ENCODE data around the gene MCC. TPM values are rescaled to one million over a fixed set of nuclear protein-coding genes. Genes with fewer than 3 reads are reported as not detected.

The MCC gene
- total RNA-seq, 4 donors from 2014 or later = 6.8 to 11.9 (median 9.0) TPM

DNA sequence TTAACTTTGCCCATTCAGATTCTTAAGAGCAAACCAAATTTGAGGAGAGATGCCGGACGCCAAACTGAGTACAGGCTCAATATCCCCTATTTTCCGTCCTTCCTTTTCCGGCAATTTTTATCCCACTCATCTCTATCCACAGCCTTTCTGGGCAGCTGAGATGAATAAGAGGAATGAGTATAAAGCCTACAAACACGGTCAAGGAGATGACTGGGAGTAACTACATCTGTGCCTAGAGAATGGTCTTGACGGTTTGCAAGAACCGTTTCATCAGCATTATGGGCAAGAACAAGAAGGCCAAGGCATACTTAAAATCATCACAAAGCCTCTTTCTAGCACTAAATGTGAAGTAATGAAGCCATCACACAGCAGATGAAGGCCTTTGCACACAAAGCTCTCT is 284.3 kb downstream of the MCC start:
- no peaks in the 10 kb centered on the region for H3K9me3 ChIP-seq
- no peak overlapping the region for H3K4me3 ChIP-seq
- in situ Hi-C loops (cut with MboI; ENCODE audit: low sequenced_read_pairs in 4 of 4) = no loop called here
- intact Hi-C loops (cut with DNase I; ENCODE audit: low total_unique reads) = loop anchor here (1.0 kb wide), 1 partner anchor 27 kb away; no protein-coding TSS in a partner anchor
- H3K4me1 ChIP-seq = peaks cover 9 to 49% of the 10 kb centered on the region in 2 donors
- H3K27me3 ChIP-seq = no peaks in the 10 kb centered on the region
- peak overlapping the region in 1 of 4 donors; percentile 73 for H3K27ac ChIP-seq
- ATAC-seq (no peak), DNase-seq (no peak)
- TF ChIP-seq POLR2A (IDR thresholded peaks at IDR 0.05) = no peak
- H3K36me3 ChIP-seq = no peaks in the 10 kb centered on the region

DNA sequence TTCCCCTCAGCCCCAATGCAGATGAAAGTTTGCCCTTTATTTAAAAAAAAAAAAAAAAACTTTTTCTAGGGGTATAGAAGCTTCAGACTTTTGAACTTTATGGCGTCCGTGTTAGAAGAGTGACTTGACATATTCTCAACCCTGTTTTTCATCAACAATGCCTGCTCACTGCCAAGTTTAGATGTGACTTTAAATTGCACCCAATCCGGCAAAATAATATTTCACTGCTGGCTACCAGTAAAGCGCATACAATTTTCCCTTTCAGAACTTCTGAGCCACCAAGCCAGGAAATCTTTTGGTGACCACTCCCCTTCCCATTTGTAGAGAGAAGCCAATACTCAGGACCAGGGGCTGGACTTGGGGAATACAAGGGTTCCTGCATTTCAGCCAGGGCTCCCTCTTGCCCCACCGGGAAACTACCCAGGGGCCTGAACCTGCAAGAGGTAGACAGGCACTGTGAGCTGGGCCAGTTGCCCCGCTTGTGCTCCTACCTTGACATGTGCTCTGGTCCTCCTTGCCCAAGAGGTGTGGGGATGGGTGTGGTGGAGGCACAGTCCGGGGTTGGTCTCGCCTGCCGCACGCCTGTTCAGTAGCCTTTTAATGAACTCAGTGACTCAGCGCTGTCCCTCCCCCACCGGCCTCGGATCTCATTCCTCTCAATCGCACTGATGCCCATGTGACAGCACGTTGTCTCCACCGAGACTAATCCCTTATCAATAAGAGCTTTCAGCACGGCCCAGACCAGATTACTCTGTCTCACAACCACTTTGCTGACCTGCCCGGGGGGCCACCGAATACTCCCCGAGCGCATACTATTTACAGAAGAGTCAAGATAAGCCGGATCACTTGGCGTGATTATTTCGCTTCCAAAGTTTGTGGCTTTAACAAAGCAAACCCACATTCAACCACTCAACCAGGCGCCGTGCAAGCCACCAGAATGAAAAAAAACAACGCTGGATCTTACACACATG is 285.2 kb downstream of the MCC start:
- in situ Hi-C loops (cut with MboI; ENCODE audit: low sequenced_read_pairs in 4 of 4) = no loop called here
- H3K27me3 ChIP-seq = no peaks in the 10 kb centered on the region
- peak overlapping the region in 1 of 4 donors; percentile 23 for H3K4me3 ChIP-seq
- no peaks in the 10 kb centered on the region for H3K9me3 ChIP-seq
- H3K4me1 ChIP-seq = peaks cover 9 to 48% of the 10 kb centered on the region in 2 donors
- intact Hi-C loops (cut with DNase I; ENCODE audit: low total_unique reads) = no loop called here
- no peak for TF ChIP-seq POLR2A (IDR thresholded peaks at IDR 0.05)
- TF ChIP-seq, protein P1, sequence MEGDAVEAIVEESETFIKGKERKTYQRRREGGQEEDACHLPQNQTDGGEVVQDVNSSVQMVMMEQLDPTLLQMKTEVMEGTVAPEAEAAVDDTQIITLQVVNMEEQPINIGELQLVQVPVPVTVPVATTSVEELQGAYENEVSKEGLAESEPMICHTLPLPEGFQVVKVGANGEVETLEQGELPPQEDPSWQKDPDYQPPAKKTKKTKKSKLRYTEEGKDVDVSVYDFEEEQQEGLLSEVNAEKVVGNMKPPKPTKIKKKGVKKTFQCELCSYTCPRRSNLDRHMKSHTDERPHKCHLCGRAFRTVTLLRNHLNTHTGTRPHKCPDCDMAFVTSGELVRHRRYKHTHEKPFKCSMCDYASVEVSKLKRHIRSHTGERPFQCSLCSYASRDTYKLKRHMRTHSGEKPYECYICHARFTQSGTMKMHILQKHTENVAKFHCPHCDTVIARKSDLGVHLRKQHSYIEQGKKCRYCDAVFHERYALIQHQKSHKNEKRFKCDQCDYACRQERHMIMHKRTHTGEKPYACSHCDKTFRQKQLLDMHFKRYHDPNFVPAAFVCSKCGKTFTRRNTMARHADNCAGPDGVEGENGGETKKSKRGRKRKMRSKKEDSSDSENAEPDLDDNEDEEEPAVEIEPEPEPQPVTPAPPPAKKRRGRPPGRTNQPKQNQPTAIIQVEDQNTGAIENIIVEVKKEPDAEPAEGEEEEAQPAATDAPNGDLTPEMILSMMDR (IDR thresholded peaks at IDR 0.05 in 4 of 5, conservative IDR thresholded peaks at IDR 0.05 in 1 of 5) = no peak
- H3K27ac ChIP-seq = peak overlapping the region in 1 of 4 donors; percentile 73
- H3K36me3 ChIP-seq = no peaks in the 10 kb centered on the region
- ATAC-seq (peak; percentile 44 to 62), DNase-seq (peak; percentile 48 to 70)

DNA sequence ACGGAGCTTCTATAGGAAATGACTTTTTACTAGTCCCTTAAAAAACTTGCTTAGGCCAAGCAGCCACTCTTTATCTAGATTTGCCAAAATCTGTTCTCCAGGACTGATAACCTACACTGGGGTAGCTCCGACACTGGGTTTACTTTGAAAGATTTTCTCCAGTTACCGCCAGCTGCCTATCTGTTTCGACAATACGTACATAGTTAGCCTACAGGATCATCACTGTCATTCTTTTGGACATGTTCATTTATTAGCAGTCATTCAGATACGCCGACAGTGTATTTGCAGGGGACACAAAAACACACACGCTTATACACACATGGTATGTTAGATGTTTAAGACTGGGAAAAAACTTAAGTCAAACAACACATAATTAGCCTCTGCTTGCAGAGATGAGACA is 286.0 kb downstream of the MCC start:
- TF ChIP-seq POLR2A (IDR thresholded peaks at IDR 0.05) = no peak
- TF ChIP-seq, protein P1 (IDR thresholded peaks at IDR 0.05 in 4 of 5, conservative IDR thresholded peaks at IDR 0.05 in 1 of 5) = no peak
- intact Hi-C loops (cut with DNase I; ENCODE audit: low total_unique reads) (no loop called here), in situ Hi-C loops (cut with MboI; ENCODE audit: low sequenced_read_pairs in 4 of 4) (no loop called here)
- Histone ChIP-seq H3K9me3 (no peaks in the 10 kb centered on the region), H3K27ac (peak overlapping the region in 1 of 4 donors; percentile 73), H3K4me1 (peaks cover 9 to 48% of the 10 kb centered on the region in 2 donors), H3K27me3 (no peaks in the 10 kb centered on the region), H3K4me3 (no peak overlapping the region), H3K36me3 (no peaks in the 10 kb centered on the region)
- no peak for ATAC-seq
- DNase-seq = no peak

DNA sequence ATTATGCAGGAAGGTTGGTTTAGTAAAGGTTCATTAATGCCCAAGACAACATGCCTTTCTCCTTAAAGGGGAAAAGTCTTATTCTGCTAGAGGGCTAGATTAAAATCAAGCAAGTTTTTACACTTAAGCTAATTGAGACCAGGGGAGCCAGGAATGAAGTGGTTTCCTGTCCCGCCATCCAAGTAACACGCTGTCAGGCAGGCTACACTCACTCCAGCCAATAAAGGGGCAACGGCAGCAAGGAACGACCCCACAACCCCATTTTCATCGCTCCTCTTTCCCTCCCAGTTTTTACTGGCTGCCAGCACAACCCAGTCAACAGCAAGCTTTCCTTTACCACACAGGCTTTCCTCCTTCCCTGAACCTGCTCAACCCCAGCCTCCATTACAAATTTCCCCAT is 286.5 kb downstream of the MCC start:
- Histone ChIP-seq H3K27me3 (no peaks in the 10 kb centered on the region), H3K9me3 (no peaks in the 10 kb centered on the region), H3K27ac (peak overlapping the region in 1 of 4 donors; percentile 73), H3K4me1 (peaks cover 9 to 48% of the 10 kb centered on the region in 2 donors), H3K36me3 (no peaks in the 10 kb centered on the region), H3K4me3 (no peak overlapping the region)
- ATAC-seq = no peak
- intact Hi-C loops (cut with DNase I; ENCODE audit: low total_unique reads) (no loop called here), in situ Hi-C loops (cut with MboI; ENCODE audit: low sequenced_read_pairs in 4 of 4) (no loop called here)
- TF ChIP-seq POLR2A (IDR thresholded peaks at IDR 0.05) = no peak
- TF ChIP-seq, protein P1 (IDR thresholded peaks at IDR 0.05 in 4 of 5, conservative IDR thresholded peaks at IDR 0.05 in 1 of 5) = no peak
- no peak for DNase-seq

DNA sequence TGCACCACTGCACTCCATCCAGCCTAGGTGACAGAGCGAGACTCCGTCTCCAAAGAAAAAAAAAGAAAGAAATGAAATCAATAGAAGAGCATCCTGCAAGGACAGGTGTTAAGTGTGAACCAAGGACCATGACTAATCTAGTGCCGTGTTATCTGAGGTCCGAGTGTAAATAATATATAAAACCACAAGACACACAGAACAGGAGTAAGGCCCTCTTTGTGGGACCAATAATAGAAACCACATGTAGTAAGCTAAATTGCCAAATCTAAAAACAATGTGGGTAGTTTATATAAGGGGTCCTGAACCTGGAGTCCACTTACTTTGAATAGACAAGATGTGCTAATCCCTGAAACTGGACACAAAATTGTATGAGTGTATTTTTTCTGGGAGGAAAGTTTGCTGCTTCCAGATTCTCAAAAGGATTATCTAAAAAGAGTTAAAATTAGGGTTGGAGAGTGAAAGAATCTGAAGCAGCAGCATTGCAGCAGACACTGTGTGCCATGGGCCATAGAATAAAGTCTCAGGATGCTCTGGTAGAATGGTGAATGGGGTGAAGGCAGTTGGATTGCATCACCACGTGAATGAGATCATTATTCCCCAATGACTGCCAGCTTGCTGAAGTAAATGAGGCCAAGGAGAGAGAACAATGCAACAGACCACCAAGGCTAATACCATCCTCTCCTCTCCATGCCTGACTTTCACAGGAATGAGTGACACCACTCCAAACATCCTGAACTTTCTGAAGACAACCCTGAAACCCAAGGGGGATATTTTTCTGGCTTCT is 288.9 kb downstream of the MCC start:
- intact Hi-C loops (cut with DNase I; ENCODE audit: low total_unique reads) = no loop called here
- no peak for TF ChIP-seq POLR2A (IDR thresholded peaks at IDR 0.05)
- TF ChIP-seq, protein P1 (IDR thresholded peaks at IDR 0.05 in 4 of 5, conservative IDR thresholded peaks at IDR 0.05 in 1 of 5) = no peak
- no peak overlapping the region for H3K27ac ChIP-seq
- in situ Hi-C loops (cut with MboI; ENCODE audit: low sequenced_read_pairs in 4 of 4) = no loop called here
- DNase-seq (no peak), ATAC-seq (no peak)
- no peaks in the 10 kb centered on the region for H3K9me3 ChIP-seq
- H3K27me3 ChIP-seq = no peaks in the 10 kb centered on the region
- H3K36me3 ChIP-seq = no peaks in the 10 kb centered on the region
- peaks cover 5 to 36% of the 10 kb centered on the region in 2 donors for H3K4me1 ChIP-seq
- no peak overlapping the region for H3K4me3 ChIP-seq
